GM18873 (cell line): ENCODE results near the gene CALCB.
A peak's percentile ranks its signal among the peaks of the same experiment; 100 is the strongest.

Experiments used
- ATAC-seq: cut with Tn5 transposase; IDR thresholded peaks from one replicate; pipeline ENCODE4 v1.9.1; 2021; ENCODE audit warnings: mild to moderate bottlenecking, moderate library complexity, moderate number of reproducible peaks; ENCODE audit not compliant: unreplicated experiment, low FRiP score

CALCB gene

DNA sequence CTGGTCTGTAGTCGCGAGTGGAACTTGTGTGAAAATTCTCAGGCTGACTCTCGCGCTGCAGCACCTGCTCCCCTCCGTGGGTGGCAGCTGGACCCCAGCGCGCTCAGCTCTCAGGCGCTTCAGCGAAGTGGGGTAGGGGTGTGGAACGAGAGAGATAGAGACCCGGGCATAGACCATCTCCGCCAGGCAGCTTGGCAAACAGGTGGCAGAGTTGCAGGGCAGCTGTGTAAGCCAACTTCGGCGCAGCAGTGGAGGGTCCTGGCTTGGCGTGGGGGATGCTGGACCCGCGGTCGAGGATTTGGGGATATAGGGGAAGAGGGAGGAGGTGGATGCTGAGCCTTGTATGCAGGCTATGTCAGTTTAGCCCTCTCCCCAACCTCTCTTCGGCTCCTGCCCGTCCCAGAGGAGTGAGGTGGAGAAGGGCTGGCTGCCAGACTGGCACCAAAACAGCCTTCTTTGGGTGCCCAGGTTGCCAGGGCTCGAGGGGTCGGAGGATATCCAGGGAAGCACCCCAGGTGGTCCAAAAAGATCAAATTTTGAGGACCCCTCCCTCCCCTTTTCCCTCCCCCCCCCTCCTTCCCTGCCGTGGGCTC is 746 bp upstream of the CALCB start:
- ATAC-seq = no peak

DNA sequence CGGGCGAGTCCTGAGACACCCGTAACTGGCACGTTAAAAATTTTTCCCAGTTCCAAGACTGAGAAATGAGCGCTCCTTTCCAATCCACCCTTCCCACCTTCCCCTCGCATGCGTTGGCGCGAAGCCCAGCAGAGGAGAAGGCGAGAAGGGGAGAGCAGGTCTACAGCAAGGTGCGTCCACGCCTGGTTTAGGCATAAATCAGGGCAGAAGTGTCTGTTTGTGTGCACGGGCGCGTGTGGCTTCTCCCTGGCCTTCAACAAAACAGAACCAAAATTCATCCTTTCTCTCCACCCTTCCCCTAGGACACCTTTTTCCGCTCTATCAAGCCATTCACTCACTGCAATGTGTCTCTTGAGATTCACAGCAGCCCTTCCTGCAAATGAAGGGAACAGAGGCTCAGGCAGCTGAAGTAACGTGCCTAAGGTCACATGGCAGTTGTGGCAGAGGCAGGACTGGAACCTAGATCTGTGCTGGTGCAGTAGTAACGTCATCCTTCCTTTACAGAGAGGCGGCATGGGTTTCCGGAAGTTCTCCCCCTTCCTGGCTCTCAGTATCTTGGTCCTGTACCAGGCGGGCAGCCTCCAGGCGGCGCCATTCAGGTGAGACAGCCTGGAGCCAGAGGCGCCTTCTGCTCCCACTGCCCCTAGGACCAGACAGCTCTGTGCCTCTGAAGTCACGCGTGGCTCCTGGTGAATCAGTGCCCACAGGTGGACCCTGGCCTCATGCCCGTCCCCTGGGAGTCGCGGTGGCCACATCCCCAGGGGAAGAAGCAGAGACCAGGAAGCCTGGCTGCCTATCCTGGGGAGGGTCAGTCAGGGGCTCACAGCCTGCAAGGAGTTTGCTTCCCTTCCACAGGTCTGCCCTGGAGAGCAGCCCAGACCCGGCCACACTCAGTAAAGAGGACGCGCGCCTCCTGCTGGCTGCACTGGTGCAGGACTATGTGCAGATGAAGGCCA is 1.1 kb downstream of the CALCB start:
- ATAC-seq = peak; percentile 88

DNA sequence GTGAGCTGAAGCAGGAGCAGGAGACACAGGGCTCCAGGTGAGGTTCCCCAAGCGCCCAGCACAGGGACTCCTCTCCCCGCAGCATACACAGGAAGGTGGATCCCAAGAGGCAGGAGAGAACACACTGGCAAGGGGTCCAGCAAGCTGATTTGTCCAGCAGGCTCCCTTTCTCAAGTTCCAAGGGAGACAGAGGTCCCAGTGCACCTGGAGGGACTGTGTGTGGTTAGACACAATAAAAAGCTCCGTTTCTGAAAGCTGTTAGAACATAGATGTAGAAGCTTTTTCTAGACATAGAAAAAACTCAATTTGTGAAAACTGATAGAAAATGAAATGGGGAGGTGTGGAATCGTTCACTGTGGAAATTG is 1.8 kb downstream of the CALCB start:
- no peak for ATAC-seq

DNA sequence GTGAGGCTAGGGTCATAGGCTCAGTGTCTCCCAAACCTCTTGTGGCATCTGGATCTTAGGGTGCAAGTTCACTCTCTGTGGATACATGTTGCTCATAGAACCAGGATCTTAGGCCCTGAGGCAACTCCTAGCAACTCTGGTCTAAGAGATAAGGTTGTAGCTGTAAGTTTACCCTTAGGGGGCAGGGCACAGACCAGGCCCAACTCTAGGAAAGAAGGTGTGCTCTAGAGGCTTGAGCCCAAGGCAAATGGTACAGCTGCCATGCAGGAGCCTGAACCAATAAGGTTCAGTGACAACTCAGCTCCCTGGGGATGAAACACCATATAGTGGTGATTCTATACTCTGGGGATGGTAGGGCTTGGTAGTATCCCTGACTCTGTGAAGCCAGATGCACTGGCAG is 17.8 kb downstream of the CALCB start:
- ATAC-seq = no peak

DNA sequence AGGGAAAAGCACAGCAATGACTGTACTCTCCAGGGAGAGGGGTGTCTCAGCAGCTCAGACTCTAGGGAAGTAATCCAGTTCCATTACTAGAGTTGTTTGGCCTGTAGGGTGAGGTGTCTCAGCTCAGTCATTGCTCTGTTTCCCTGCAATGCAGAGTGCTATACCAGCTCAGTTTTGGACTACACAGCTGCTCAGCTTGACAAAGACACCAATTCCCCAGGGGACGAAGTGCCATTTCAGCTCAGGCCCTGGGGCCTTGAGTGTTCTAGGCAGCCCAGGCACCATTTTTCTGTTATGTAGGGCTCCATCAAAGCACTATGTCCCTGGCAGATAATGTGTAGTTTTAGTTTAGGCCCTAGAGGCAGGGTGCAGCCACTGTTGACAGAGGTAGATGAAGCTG is 18.2 kb downstream of the CALCB start:
- ATAC-seq = no peak

DNA sequence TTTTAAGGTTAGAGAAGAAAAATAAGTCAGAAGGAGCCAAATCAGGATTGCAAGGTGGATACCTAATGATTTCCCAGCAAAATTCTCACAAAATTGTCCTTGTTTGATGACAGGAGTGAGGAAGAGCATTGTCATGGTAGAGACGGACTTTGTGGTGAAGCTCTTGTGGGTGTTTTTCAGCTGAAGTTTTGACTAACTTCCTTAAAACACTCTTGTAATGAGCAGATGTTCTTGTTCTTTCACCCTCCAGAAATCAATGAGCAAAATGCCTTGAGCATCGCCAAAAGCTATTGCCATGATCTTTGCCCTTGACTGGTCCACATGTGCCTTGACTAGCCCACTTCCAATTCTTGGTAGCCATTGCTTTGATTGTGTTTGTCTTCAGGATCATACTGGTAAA is 20.0 kb downstream of the CALCB start:
- ATAC-seq = no peak

DNA sequence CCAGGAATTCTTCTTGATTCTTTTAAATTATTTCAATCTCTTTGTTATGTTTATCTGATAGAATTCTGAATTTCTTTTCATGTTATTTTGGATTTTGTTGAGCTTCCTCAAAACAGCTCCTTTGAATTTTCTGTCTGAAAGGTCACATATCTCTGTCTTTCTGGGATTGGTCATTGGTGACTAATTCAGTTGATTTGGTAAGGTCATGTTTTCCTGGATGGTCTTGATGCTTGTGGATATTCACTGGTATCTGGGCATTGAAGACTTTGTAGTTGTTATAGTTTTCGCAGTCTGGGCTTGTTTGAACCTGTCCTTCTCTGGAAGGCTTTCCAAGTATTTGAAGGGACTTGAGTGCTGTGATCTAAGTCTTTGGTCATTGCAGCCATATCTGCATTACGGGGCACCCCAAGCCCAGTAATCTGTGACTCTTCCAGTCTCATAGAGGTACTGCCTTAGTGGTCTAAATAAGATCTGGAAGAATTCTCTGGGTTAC is 22.4 kb downstream of the CALCB start:
- ATAC-seq = no peak

DNA sequence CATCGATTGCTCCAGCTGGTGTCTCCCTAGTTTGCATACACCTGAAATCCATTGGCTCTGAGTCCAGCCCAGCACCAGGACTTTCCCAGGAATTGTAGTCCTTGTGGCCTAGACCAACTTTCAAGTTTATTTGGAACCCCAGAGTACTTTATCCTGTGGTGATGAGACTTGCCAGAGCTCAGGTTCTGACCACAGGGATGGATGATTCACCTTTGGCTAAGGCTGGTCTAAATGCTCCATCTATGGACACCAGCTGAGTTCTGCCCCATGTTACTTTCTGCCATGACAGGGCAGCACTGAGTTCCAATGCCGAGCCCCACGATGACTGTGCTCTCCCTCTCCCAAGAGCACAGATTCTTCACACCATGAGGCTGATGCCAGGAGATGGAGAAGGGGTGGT is 24.0 kb downstream of the CALCB start:
- no peak for ATAC-seq

DNA sequence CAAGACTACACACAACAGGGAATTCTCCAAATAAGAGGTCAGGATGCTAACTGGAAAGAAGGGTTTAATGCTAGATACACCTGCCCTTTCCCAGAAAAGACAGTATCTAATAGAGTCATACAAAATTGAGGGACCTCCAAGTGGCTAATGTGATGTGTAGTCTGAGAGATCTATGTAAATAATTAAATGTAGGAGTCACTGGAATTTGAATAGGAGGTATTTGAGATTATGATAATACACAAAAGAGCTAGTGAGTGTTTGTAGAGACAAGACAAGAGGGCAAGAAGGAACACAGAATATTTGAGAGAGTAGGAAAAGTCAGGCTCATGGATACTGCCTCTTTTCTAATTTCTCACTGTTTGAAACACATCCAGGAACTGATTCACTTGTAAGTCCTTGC is 25.9 kb downstream of the CALCB start:
- ATAC-seq = no peak

DNA sequence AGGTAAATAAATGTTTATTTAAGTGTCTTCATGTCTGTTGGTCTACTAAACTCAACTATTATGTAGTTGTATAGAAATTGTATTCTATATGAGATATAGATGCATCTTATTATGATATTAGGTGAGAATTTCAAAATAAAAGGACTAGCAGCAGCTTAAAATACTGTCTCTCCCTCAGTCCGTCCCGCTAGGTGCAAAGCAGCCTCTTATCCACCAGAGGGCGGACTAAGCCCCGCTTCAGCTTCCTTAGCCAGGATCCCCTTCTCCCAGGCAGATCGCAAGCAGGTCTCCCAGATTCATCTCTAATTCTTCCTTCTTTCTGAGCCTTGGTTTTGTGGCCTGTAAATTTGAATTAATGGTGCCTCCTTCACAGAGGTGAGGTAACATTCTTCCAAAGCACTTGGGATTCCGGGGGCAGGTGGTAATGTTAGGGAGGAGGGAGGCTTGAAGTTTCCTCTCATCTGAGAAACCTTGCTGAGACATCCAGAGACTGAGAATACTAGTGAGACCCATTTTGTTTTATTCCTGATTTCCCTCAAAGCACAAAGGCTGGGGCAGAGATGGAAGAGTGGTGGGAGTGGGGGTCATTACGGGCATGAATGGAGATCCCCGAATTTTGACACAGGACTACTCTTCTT is 27.8 kb downstream of the CALCB start:
- ATAC-seq = peak; percentile 64

DNA sequence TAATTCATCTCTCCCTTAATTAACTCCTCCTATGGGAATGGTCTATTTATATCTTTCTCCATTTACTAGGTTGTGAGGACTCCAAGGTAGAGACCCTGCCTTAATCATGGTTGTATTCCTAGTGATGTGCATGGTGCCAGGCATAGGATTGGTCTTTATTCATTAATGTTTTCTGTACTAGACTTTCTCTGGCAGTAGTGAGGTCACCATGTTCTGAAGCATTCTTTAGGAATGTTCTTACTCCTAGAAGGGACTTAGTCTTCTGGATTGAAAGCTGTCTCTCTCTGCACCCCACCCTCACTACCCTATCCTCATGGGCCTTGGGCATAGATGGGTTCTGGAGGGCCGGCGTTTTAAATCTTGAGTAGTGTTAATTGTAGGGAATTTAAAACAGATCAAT is 30.8 kb downstream of the CALCB start:
- no peak for ATAC-seq

DNA sequence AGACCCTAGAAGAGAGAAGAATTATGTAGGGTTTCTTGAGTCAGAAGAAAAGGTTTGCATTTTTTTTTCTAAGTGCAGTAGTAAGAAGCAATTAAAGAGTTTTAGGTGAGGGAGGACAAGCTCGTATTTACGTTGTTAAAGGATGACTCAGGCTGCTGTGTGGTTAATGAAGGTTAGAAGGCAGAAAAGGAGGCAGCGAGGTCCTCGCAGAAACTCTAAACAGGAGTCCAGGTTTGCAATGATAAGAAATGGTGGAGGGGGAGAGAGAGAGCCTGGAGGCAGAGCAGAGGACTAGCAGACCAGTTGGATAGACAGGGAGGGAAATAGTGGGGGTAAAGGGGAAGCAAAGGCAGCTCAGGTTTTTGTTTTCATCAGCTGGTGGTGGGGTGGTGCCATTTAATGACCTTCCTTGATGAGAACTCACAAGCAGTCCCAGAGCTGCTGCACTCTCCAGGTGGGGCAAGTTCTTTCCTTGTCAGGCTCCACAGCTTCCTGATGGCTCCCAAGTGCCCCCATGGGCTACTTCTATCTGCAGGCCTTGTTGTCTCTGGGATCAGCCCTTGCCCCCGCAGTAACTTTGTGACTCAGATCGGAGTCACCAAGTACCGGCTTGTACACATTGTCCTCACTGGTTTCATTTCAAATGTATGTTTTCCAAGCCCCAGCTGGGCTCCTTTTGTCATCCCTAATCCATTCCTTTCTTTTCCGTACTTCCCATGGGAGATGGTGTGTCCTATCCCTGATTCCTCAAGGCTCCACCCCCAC is 33.0 kb downstream of the CALCB start:
- no peak for ATAC-seq

DNA sequence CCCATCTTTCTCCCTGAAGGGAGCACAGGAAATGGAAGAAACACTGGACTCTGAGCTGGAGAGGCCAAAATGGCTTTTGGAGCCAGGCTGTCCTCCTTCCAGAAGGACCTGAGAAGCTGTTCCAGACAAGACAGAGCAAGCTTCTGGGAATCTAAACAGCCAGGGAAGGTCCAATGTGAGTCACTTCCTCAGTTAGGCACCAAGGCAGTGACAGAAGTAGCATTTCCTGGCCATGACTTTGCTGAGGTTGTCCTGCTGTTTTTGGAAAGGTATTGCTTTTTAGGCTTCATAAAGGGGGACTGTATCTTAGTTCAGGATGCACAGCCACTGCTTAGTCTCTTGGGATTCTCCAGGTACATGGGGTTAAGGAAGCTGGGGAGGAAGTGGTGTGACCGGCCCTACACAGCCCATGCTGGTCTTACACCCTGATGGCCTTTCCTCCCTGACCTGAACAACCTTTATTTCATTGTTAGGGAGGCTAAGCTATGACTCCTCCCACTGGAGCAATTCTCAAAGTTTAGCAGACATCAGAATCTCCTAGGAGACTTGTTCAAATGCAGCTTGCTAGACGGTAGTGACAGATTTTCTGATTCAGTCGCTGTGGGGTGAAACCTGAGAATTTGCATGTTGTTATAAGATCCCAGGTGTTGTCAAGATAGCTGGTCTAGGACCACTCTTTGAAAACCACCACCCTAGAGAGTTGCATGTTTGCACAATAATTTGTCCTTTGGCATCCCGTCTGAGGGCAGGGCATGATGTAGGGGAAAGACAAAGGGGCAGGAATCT is 34.5 kb downstream of the CALCB start:
- peak; percentile 85 for ATAC-seq

DNA sequence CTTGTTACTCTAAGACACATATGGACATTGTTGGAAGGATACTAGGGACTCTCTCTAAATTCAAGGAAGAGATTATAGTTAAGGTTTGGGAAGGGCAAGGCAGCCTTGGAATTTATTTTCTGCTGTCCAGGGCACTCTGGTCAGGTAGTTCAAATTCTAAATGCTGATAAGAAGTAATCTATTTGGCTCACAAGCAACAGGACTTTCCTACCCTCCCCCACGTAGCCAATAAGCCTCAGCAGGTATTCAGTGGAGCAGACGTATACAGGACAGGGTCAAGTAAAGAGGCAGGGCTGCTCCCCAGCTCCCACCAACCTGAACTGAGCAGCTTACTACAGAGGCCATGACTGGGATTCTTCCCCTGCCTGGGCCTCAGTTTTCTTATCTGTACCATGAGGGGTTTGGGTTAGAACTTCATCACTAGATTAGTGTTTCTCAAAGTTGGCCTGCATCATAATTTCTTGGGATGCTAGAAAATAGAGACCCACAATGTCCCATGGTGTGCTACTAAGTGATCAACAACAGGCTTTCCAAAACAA is 35.3 kb downstream of the CALCB start:
- no peak for ATAC-seq

DNA sequence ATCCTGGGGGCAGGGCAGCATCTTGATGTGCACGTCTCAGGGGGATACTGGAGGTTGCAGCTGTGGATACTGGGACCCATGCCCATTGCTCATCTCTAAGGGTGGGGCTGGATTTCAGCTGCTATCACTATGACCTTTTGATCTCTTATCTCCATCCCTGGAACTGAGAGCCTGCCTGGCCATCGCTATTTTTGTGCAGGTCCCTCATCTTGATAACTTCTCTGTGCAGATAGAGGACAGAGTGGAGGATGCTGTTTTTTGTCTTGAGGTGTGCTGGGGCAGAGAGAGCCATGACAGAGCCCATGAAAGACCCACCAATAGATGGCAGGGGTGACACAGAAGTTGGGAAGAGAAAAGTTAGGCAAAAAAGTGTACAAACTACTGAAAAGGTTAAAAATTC is 36.2 kb downstream of the CALCB start:
- no peak for ATAC-seq

DNA sequence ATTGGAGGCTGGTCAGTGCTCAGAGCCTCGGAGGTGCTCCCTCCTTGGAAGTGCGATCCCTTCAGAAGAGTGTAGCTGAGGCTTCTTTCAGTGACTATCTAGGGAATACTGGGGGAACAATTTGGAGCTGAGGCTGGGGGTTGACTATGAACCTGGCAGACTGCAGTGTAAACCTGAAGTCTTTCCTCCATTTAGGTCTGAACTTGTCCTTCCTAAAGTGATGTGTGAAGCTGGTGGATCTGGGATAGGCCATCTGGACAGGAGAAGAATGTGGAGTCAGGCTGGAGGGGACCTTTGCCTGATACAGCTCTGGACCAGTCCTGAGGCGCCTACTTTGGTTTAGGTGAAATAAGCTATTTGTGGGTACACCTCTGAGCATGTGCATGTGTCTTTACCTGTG is 37.8 kb downstream of the CALCB start:
- ATAC-seq = no peak

DNA sequence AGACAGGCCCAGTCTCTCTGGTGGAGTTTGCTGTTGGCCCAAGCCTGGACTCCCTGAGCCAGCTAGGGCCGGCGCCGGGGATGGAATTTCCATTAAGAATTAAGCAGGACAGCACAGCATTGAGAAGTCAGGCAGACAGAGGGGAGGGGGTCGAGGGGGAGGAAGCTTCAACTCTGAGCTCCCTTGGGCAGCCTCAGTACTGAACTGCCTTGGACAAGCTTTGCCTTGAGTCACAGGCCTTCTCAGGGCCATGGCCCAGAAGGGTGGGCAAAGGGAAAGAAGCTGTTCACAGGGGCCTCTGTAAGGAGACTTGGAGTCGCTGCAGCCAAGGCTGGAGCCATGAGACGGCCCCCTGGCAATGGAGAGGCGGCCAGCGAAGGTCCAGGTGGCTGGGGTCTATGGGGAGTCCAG is 38.7 kb downstream of the CALCB start:
- ATAC-seq = no peak

DNA sequence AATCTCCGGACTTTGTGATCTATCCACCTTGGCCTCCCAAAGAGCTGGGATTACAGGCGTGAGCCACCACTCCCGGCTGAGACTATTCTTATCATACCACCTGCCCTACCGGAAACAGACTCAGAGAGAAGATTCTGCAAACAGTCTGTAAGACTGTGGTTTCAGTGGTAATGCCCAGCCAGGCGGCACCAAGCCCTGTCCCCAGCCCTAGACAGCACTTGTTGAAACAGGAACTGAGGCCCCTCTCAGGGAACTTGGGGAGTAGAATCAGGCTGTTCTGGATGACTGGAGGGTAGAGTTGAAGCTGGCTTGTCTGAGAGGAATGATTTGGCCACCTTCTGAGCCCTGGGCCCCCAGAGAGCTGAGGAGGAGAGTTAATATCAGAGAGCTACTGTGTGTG is 40.0 kb downstream of the CALCB start:
- ATAC-seq = peak; percentile 97
